Measurements from ENCODE around the gene EFCAB6. TPM values are rescaled to one million over a fixed set of nuclear protein-coding genes. Genes with fewer than 3 reads are reported as not detected.

The EFCAB6 gene
- total and polyA plus RNA-seq, 3 donors from 2014 or later: 41.3 to 108 (median 81.5) TPM

DNA sequence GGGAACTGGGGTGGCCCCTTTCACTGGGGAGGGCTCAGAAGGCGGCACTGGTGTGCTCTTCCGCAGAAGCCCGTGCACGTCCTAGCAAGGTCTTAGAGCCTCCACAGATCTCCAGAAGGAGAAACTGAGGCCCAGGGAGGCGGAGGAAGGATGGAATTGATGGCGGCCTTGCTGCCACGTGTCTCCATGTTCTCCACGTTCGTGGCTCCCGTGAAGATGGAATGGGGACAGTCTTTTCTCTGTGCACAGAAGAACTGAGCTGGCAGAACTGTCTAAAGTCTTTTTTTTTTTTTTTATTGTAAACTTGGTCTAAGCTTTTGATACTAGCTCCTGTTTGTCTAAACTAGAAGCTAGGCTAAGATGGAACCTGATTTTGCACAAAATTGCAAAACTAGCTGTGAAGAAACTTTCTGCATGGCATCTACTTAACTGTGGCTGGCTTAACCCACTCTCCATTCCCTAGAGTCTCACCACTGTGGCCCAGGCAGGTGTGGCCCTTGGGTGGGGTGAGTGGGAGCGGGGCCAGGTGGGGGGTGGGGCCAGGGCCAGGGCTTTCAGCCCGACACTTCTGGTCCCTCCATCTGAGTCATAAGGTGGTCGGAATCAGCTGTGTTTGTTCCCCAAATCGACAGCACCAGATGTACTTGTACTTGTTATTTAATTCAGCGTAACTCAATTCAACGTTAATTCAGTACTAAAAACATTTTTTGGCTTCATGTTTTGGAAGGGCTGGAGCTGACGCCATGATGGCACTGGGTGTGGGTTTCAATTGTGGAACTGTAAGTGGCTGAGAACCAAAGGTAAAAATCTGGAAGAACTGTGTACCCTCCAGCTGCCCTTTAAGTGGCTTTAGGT lies 279.6 kb downstream of the EFCAB6 start:
- no peaks in the 10 kb centered on the region for H3K27me3 ChIP-seq
- no peaks in the 10 kb centered on the region for H3K36me3 ChIP-seq (ENCODE audit: low read depth, missing control alignments)
- no peaks in the 10 kb centered on the region for H3K4me1 ChIP-seq
- H3K27ac ChIP-seq: no peak overlapping the region
- no peak for TF ChIP-seq POLR2A (IDR thresholded peaks at IDR 0.05)
- TF ChIP-seq CTCF (IDR thresholded peaks at IDR 0.05): no peak
- WGBS, 2 donors: 89% methylated on average over 17 of the region's 17 CpGs
- intact Hi-C loops (cut with DNase I; ENCODE audit: low total_unique reads): no loop called here
- H3K9me3 ChIP-seq: no peaks in the 10 kb centered on the region
- H3K4me3 ChIP-seq: no peak overlapping the region
- no peak for DNase-seq

DNA sequence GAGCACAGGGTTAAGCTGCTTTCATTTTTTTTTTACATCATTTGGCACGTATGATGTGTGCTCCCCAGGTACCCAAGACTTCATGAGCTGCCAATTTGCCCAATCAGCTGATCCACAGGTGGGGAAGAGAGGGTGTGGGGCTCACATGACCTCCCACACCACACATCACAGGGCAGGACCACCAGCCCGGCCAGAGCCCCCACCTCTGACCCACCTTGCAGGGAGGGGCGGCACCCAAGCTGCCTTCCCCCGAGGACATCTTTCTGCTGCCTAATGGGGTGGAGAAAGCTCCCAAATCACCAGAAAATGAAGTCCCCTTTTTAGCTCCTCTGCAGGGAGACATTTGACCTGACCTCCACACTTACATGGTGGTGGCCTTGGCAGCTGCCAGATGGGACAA lies 280.5 kb downstream of the EFCAB6 start:
- H3K36me3 ChIP-seq (ENCODE audit: low read depth, missing control alignments): no peaks in the 10 kb centered on the region
- no peaks in the 10 kb centered on the region for H3K9me3 ChIP-seq
- WGBS, 2 donors: 61 to 74% methylated on average over 4 of the region's 4 CpGs
- H3K27me3 ChIP-seq: no peaks in the 10 kb centered on the region
- TF ChIP-seq CTCF (IDR thresholded peaks at IDR 0.05) (no peak), POLR2A (IDR thresholded peaks at IDR 0.05) (no peak)
- DNase-seq: no peak
- H3K4me3 ChIP-seq: no peak overlapping the region
- no peak overlapping the region for H3K27ac ChIP-seq
- intact Hi-C loops (cut with DNase I; ENCODE audit: low total_unique reads): no loop called here
- no peaks in the 10 kb centered on the region for H3K4me1 ChIP-seq

DNA sequence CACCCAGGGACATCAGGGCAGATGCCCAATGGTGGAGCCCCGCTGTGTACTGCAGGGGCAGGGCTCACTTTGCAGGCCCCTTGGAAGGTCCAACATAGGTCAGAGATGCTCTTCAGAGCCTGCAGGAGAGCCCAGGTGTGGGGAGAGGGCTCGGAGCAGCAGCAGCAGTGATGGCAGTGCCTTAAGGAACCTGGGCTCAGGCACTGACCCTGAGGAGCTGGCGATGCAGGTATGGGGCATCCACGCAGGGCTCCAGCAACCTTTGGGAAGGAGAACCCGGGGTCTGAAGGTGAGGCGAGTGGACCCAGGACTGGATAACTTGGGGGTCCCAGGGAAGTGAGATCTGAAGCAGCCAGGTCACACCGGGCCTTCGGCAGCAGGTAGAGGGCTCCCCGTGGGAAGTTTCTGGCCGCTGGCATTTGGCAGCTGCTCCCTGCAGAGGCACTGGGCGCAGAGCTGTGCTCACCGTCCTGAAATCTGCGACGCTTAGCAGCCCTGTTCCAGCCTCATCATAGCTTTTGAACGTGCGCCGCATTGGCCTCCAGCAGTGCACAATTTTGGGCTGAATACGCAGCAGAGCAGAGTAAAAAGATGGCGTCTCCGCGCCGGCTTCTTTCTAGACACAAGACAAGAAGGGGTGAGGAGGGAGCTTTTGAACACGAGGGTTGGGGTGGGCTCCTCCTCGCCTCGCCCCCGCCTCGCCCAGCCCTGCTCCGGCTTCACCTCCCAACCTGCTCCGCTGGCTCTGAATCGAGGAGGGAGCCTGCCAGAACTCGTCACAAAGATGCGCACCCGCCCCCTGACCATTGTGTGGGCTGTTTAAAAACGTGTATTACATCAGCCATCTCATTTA lies 281.5 kb downstream of the EFCAB6 start:
- H3K4me3 ChIP-seq: peak overlapping the region in 1 of 2 donors; percentile 4
- intact Hi-C loops (cut with DNase I; ENCODE audit: low total_unique reads): no loop called here
- no peaks in the 10 kb centered on the region for H3K27me3 ChIP-seq
- H3K36me3 ChIP-seq (ENCODE audit: low read depth, missing control alignments): no peaks in the 10 kb centered on the region
- TF ChIP-seq POLR2A (IDR thresholded peaks at IDR 0.05) (no peak), CTCF (IDR thresholded peaks at IDR 0.05) (no peak)
- 58 to 78% methylated on average over 22 to 34 of the region's 34 CpGs for WGBS, 2 donors
- H3K9me3 ChIP-seq: no peaks in the 10 kb centered on the region
- no peak overlapping the region for H3K27ac ChIP-seq
- no peaks in the 10 kb centered on the region for H3K4me1 ChIP-seq
- no peak for DNase-seq

DNA sequence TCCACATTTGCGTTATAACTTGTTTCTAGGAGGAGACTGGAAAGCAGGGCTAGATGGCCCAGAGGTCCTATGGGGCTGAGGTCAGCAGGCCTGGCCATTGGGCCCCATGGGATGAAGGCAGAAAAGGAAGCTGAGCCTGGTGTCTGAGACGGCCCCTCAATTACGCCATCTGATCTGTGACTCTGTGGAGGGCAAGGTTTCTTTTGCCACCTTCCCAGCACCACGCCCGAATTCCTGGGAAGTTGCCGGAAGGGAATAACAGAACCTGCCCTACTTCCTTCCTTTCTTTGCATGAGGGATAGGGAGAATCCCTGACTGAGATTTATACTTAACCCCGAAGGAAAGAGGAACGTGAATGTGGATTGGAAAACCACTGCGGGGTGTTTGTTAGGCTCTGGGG lies 282.2 kb downstream of the EFCAB6 start:
- H3K27me3 ChIP-seq: no peaks in the 10 kb centered on the region
- H3K4me1 ChIP-seq: no peaks in the 10 kb centered on the region
- TF ChIP-seq POLR2A (IDR thresholded peaks at IDR 0.05) (no peak), CTCF (IDR thresholded peaks at IDR 0.05) (no peak)
- 79 to 83% methylated on average over 9 of the region's 9 CpGs for WGBS, 2 donors
- intact Hi-C loops (cut with DNase I; ENCODE audit: low total_unique reads): no loop called here
- no peaks in the 10 kb centered on the region for H3K9me3 ChIP-seq
- H3K4me3 ChIP-seq: no peak overlapping the region
- no peaks in the 10 kb centered on the region for H3K36me3 ChIP-seq (ENCODE audit: low read depth, missing control alignments)
- no peak overlapping the region for H3K27ac ChIP-seq
- DNase-seq: no peak
